ENCODE data around the gene ANAPC2.
A peak's percentile ranks its signal among the peaks of the same experiment; 100 is the strongest.
"Not testable (repeated sequence)": the region's sequence is repeated elsewhere in the genome, so short reads cannot be mapped to it uniquely, and the experiment has no call there.

Gene ANAPC2

DNA sequence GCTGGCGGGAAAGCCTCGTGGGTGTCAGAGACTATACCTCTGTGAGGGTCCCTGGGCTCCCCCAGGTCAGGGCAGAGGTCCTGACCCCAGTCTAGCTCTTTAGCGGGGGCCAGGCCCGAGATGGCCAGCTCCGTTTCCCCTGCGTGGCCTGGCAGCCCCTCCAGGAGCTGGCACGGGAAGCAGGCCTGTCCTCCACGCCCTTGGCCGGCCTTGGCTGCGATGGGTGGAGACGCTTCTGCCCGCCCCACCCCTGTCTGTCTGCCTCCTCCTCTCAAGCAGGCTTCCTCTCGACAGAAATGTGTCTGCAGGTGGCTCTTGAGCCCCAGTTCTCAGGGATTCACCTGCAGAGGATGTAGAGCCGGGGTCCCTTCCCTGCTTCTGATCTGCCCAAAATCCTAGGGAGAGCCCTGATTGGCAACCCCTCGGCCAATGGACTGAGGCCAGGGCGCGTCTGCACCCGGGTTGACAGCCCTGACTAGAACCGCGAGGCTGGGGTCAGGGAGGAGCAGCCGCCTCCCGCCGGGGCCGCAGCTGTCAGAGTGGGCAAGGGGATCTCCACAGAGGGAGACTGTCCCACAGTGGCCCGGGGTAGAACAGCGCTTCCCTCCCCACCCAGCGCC lies 52.0 kb downstream of the ANAPC2 start:
- no peak overlapping the region for H3K27ac Mint-ChIP-seq
- H3K36me3 Mint-ChIP-seq: peaks cover 4% of the 10 kb centered on the region
- no peaks in the 10 kb centered on the region for H3K9me3 Mint-ChIP-seq (ENCODE audit: low read depth)
- peaks cover 21% of the 10 kb centered on the region for H3K27me3 Mint-ChIP-seq
- no peak overlapping the region for H3K4me3 Mint-ChIP-seq
- peaks cover 2% of the 10 kb centered on the region for H3K4me1 Mint-ChIP-seq (ENCODE audit: low read depth)

DNA sequence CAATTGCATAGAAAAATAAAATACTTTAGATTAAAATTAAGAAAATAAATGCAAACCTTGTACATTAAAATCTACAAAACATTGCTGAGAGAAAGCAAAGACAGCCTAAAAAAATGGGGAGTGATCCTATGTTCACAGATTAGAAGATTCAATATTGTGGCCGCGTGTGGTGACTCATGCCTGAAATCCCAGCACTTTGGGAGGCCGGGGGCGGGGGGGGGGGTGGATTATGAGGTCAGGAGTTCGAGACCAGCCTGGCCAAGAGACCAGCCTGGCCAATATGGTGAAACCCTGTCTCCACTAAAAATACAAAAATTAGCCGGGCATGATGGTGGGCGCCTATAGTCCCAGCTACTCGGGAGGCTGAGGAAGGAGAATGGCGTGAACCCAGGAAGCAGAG lies 53.2 kb downstream of the ANAPC2 start:
- H3K27me3 Mint-ChIP-seq: peaks cover 17% of the 10 kb centered on the region
- H3K36me3 Mint-ChIP-seq; H3K9me3 Mint-ChIP-seq (ENCODE audit: low read depth); H3K4me1 Mint-ChIP-seq (ENCODE audit: low read depth); H3K27ac Mint-ChIP-seq; H3K4me3 Mint-ChIP-seq: not testable (repeated sequence)

DNA sequence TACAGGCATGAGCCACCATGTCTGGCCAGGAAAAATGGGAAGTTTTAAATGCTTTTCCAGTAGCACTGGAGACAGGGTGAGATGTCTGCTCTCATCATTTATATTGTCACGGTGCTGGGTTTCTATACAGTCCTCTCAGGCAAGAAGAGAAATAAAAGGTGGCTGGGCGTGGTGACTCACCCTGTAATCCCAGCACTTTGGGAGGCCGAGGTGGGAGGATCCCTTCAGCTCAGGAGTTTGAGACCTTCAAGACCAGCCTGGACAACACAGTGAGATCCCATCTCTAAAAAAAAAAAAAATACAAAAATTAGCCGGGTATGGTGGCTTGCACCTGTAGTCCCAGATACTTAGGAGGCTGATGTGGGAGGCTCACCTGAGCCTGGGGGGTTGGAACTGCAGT lies 54.2 kb downstream of the ANAPC2 start:
- H3K36me3 Mint-ChIP-seq: peaks cover 2% of the 10 kb centered on the region
- H3K9me3 Mint-ChIP-seq (ENCODE audit: low read depth): no peaks in the 10 kb centered on the region
- H3K27ac Mint-ChIP-seq: no peak overlapping the region
- peaks cover 13% of the 10 kb centered on the region for H3K27me3 Mint-ChIP-seq
- H3K4me1 Mint-ChIP-seq (ENCODE audit: low read depth): peaks cover 1% of the 10 kb centered on the region
- no peak overlapping the region for H3K4me3 Mint-ChIP-seq

DNA sequence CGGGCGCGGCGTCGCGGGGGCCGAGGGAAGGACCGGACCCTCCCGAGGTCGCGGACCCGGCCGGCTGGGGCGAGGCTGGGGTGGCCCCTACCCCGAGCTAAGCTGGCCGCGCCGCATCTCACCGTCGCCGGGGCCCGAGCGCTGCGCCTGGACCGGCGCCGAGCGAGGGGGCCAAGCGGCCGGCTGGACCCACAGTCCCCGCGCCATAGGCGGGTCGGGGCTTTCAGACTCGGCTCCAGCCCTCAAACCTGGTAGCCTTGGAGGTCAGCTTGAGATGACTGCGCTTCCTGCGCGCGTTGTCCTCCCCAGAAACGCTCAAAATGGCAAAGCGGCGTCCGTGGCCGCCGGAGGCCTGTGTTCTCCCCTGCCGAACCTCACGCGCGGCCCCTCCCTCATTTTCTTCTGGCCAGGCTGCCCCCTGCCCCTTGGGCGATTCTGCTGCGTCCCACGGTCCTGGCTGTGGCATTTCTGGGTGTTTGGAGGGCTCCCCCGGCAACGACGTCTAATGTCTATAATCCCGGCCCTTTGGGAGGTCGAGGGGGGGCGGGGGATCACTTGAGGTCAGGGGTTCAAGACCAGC lies 58.1 kb downstream of the ANAPC2 start:
- Mint-ChIP-seq H3K4me1 (ENCODE audit: low read depth) (peaks cover 27% of the 10 kb centered on the region), H3K4me3 (peak overlapping the region; percentile 81), H3K9me3 (ENCODE audit: low read depth) (no peaks in the 10 kb centered on the region), H3K27me3 (peaks cover 4% of the 10 kb centered on the region), H3K27ac (peak overlapping the region; percentile 64), H3K36me3 (peaks cover 2% of the 10 kb centered on the region)

DNA sequence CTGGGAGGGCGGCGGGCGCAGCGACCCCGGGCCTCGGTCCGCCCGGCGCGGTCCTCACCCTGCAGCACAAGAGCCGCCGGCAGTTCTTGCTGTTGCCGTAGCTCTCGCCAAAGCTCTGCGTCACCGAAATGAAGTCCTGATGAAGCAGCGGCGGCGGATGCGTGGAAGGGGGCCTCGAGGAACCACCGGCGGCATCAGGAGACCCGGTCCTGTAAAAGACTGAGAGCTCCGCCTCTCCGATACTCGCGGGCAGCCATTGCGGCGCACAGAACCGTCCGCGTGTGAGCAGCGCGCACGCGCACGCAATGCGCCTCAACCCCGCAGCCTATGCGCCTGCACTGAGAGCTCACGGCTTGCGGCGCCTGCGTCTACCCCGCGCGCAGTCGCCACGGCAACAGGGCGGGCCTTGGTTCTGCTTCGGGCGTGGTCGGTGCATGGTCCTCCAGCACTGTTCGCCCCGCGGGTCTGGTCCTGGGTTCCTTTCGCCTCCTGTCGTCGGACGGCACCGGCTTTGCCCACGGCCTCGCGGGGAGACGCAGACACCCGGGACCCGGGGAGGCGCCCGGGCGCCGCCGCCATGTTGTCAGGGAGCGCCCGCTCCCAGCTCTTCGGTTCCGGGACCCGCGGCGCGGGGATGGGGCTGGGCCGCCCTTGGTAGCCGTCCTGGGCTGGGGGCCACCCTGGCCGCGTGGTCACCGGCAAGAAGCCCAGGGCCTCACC lies 58.7 kb downstream of the ANAPC2 start:
- H3K36me3 Mint-ChIP-seq: peaks cover 2% of the 10 kb centered on the region
- peak overlapping the region; percentile 83 for H3K27ac Mint-ChIP-seq
- peak overlapping the region; percentile 88 for H3K4me3 Mint-ChIP-seq
- peaks cover 3% of the 10 kb centered on the region for H3K27me3 Mint-ChIP-seq
- H3K4me1 Mint-ChIP-seq (ENCODE audit: low read depth): peaks cover 27% of the 10 kb centered on the region
- H3K9me3 Mint-ChIP-seq (ENCODE audit: low read depth): no peaks in the 10 kb centered on the region

DNA sequence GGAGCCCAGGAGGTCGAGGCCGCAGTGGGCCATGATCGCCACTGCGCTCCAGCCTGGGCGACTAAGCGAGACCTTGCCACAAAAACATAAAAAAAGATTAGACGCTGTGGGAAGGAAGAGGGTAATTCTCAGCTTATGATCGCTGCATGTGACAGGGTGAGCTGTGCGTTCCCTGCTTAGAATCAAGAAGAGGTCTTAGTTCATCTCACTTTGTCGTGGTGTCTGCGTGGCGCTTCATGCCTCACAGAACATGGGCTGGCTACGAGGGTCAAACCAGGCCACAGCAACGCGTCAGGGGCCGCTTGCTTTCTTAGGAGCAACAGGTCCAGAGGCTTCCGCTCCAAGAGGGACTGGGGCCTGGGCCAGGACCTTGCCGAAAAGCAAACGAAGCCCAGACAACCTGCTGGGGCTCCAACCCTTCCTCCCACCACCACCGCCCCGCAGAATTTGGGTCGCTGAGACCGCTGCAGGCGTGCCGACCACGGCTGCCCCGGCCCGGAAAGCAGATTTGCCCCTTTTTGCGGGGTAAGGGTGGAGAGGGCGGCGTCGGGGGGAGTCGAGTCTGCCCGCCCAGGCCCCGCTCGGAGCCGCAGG lies 59.4 kb downstream of the ANAPC2 start:
- Mint-ChIP-seq H3K27ac (peak overlapping the region; percentile 92), H3K9me3 (ENCODE audit: low read depth) (no peaks in the 10 kb centered on the region), H3K27me3 (peaks cover 3% of the 10 kb centered on the region), H3K4me1 (ENCODE audit: low read depth) (peaks cover 27% of the 10 kb centered on the region), H3K36me3 (peaks cover 2% of the 10 kb centered on the region), H3K4me3 (peak overlapping the region; percentile 95)

DNA sequence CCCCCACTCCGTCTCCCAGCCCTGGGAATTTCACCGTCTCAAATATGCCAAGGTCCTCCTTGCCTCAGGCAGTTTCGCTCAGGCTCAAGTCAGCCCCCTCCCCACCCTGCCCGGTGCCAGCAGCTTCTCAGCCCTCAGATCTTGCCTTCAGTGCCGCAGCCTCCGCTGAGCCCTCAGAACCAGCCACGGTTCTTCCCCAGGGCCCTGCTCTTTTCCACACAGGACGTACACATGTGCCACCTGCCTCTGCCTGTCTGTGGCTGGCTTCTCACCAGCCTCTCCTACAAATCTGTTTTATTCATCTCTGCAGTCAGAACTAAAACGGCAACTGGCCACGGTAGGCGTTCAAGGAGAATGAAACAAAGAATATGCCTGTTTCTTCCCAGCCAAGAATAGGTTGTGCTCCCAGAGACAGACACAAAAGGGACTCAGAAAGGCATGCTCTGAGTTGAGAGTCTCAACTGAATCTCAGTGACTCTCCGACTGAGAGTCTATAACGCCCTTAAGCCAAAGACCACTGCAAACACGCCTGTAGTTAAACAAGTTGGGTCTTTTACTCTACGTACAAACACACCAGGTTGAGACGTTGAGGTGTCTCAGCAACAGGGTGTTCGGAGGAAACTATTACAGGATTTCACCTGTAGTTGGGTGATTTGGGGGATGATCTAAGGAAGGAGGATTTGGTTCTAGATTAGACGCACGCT lies 60.0 kb downstream of the ANAPC2 start:
- Mint-ChIP-seq H3K36me3 (peaks cover 2% of the 10 kb centered on the region), H3K27me3 (peaks cover 3% of the 10 kb centered on the region), H3K27ac (peak overlapping the region; percentile 92), H3K4me1 (ENCODE audit: low read depth) (peaks cover 28% of the 10 kb centered on the region), H3K4me3 (peak overlapping the region; percentile 95), H3K9me3 (ENCODE audit: low read depth) (no peaks in the 10 kb centered on the region)

DNA sequence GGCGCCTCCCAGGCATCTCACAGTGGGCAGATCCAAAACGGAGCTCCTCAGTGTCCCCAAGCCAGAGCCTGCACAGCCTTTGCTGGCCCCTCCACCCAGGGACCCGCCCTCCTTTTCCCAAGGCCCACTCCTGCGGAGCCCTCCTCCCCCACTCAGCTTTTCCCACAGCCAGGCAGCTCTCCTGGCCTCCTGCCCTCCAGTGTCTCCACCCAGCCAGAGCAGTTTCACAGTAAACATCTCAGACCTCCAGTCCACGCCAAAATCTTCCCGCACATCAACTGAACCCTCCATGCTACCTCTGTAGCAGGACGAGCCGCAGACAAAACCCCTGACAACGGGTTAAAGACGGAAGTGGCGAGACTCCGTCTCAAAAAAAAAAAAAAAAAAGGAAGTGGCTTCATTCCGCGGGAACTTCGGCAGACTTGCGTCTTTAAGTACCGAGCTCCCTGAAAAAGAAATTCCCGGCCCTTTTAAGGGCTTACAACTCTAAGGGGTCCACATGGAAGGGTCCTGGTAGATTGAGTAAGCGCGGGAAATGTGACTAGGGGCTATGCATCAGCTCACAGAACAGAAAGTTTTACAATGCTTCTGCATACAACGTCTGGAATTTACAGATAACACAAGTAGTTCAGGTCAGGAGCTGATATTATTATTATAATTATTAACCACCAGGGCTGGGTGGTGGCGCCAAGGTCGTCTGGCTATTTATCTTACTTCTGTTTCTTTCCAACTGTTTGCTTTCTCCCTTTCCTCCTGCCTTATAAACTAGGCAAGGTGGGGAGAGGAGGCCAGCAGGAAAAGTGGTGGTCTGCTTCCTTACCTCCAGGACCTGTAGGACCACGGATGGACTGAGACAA lies 60.8 kb downstream of the ANAPC2 start:
- peak overlapping the region; percentile 92 for H3K27ac Mint-ChIP-seq

DNA sequence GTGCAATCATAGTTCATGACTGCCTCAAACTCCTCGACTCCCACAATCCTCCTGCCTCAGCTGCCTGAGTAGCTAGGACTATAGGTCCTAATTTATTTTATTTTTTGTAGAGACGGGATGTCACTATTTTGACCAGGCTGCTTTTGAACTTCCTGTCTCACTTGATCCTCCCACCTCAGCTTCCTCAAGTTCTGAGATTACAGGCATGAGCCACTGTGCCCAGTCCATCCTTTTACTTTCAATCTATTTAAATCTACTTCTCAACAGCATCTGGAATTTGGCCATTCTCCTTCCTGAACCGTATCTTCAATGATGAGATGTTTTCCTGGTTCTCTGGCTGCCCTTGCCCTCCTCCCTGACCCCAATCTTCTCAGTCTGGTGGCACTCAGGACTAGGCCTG lies 61.6 kb downstream of the ANAPC2 start:
- Mint-ChIP-seq H3K27me3 (no peaks in the 10 kb centered on the region), H3K36me3 (no peaks in the 10 kb centered on the region), H3K9me3 (ENCODE audit: low read depth) (no peaks in the 10 kb centered on the region), H3K27ac (peak overlapping the region; percentile 92), H3K4me1 (ENCODE audit: low read depth) (peaks cover 28% of the 10 kb centered on the region), H3K4me3 (peak overlapping the region; percentile 95)

More for the DNA sequence above, 60.8 kb downstream of the ANAPC2 start:
- Mint-ChIP-seq H3K4me3 (peak overlapping the region; percentile 95), H3K27me3 (no peaks in the 10 kb centered on the region), H3K9me3 (ENCODE audit: low read depth) (no peaks in the 10 kb centered on the region), H3K36me3 (no peaks in the 10 kb centered on the region), H3K4me1 (ENCODE audit: low read depth) (peaks cover 28% of the 10 kb centered on the region)

Data from activated naive CD8-positive, alpha-beta T cell (primary cell).